Body of pancreas (tissue), 4 donors: ENCODE data around the gene BRME1.

Experiments used
- POLR2A ChIP-seq, 3 donors: fragments of 450-650 bp; IDR thresholded peaks; one replicate each; pipeline ENCODE4 v1.6.1; 2016; ENCODE audit warnings: antibody characterized with exemption in 3 of 3, mild to moderate bottlenecking in 2 of 3
- TF ChIP-seq, protein P1 (sequence below), 7 experiments: fragments of 450-650 bp in 4 of 7; fragments of 200-600 bp in 3 of 7; sonication (generic) in 3 of 7; IDR thresholded peaks; one replicate each; pipeline ENCODE4 v1.5.1; 2016 to 2019; ENCODE audit warnings: antibody characterized with exemption in 7 of 7

DNA sequence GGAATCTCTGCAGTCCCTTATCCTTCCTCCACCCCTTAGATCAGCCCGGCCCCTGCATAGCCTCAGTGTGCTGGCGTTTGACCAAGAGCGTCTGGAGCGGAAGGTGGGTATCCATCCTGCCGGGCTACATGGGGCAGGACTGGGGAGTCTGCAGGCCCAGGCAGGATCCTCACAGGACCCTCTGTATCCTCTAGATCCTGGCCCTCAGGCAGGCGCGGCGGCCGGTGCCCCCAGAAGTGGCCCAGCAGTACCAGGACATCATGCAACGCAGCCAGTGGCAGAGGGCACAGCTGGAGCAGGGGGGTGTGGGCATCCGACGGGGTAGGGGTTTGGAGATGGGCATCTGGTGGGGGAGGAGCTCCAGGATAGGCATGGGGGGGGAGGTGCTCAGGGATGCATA is 23.4 kb upstream of the BRME1 start:
- TF ChIP-seq, protein P1, sequence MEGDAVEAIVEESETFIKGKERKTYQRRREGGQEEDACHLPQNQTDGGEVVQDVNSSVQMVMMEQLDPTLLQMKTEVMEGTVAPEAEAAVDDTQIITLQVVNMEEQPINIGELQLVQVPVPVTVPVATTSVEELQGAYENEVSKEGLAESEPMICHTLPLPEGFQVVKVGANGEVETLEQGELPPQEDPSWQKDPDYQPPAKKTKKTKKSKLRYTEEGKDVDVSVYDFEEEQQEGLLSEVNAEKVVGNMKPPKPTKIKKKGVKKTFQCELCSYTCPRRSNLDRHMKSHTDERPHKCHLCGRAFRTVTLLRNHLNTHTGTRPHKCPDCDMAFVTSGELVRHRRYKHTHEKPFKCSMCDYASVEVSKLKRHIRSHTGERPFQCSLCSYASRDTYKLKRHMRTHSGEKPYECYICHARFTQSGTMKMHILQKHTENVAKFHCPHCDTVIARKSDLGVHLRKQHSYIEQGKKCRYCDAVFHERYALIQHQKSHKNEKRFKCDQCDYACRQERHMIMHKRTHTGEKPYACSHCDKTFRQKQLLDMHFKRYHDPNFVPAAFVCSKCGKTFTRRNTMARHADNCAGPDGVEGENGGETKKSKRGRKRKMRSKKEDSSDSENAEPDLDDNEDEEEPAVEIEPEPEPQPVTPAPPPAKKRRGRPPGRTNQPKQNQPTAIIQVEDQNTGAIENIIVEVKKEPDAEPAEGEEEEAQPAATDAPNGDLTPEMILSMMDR (IDR thresholded peaks at IDR 0.05), result no peak
- TF ChIP-seq POLR2A (IDR thresholded peaks at IDR 0.05), result no peak
